GM12801 (cell line): ENCODE measurements around the gene NUF2.

Source experiments
- CTCF ChIP-seq: IDR thresholded peaks from one replicate; pipeline ENCODE4 v1.5.1; 2011; ENCODE audit warnings: control low read depth; ENCODE audit not compliant: insufficient read length; ENCODE audit errors: extremely low read depth

The NUF2 gene

GRCh38 chr1:163315773-163316374 is 5.9 kb upstream of the NUF2 start:
- TF ChIP-seq CTCF, result no peak

GRCh38 chr1:163320891-163321290 is 863 bp upstream of the NUF2 start:
- no peak for TF ChIP-seq CTCF

GRCh38 chr1:163331116-163331515 is 9.4 kb downstream of the NUF2 start:
- TF ChIP-seq CTCF, result no peak

- no peak for TF ChIP-seq CTCF
Observed at GRCh38 chr1:163335216-163335615, 13.5 kb downstream of the NUF2 start.

GRCh38 chr1:163337631-163338030 is 15.9 kb downstream of the NUF2 start:
- TF ChIP-seq CTCF, result no peak

GRCh38 chr1:163346326-163346870 is 24.6 kb downstream of the NUF2 start:
- no peak for TF ChIP-seq CTCF

- no peak for TF ChIP-seq CTCF
Observed at GRCh38 chr1:163347106-163347505, 25.4 kb downstream of the NUF2 start.
